ENCODE measurements around the gene PSMB10.
A peak's percentile ranks its signal among the peaks of the same experiment; 100 is the strongest.
"Not testable (repeated sequence)": the region's sequence is repeated elsewhere in the genome, so short reads cannot be mapped to it uniquely, and the experiment has no call there.

Gene PSMB10

DNA sequence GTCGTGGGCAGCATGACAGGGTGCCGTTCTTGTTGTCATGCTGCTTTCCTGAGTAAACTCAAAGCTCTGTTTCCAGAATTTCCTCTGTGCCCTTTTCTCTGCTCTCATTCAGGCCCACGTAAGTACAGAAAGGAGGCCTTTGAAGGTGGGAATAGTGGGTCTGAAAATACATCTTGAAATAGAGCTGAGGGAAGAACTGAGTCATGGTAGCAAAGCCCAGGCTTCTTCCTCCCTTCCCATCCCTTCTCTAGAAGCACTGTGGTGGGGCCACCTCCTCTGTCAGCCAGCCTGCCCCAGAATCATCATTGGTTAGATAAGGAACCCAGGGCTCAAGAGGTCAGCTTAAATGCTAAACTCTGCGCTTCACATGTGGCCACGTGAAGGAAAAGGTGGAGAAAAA, 14.4 kb downstream of the PSMB10 start:
- ChIA-PET CTCF (interaction anchor here (0.5 to 1.5 kb wide), 3 partner anchors 103 to 154 kb away, joined by 3 to 9 read pairs (median 8); no protein-coding TSS in a partner anchor), POLR2A (ENCODE audit: low non-redundant PET) (no interaction called here)
- TF ChIP-seq CTCF (conservative IDR thresholded peaks at IDR 0.05; ENCODE audit: low read depth) = no peak
- H3K27ac ChIP-seq = peak overlapping the region; percentile 31
- DNase-seq (ENCODE audit: low spot score) = no peak

DNA sequence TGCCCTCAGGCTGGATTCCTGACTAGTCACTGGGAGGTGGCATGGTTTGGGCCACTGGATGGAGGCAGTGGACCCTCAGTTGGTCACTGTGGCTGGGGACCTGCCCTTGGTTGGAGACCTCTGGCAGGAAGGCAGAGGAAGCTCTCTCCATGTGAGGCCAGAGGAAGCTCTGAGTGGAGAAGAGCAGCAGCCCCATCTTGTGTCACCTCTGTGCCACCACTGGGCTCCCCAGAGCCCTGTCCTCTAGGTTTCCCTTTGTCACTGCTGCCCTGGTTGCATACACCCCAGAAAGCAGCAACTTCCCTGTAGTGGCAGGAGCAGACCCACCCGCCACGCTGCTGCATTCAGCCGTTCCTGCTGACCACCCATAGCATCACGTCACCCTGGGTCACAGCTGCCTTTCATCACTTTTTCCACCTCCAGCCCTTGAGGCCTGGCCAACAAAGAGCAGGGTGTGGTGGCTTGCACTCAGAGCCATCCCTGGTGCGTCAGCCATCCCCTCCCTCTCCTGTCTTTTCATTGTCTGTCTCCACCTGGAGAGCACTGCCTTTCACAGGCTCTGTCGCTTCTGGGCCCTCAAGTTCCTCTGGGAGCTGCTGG, 16.9 kb downstream of the PSMB10 start:
- no peak for TF ChIP-seq CTCF (conservative IDR thresholded peaks at IDR 0.05; ENCODE audit: low read depth)
- CTCF ChIA-PET = interaction anchor here (0.6 to 0.8 kb wide), 3 partner anchors 36 to 103 kb away, joined by 3 to 4 read pairs (median 4); partner anchors contain the start of gene NRN1L
- 0 out of 2 replicates have a peak overlapping the region, but pooled peaks have one; percentile 6 for H3K27ac ChIP-seq
- DNase-seq (ENCODE audit: low spot score) = no peak
- POLR2A ChIA-PET (ENCODE audit: low non-redundant PET) = no interaction called here

DNA sequence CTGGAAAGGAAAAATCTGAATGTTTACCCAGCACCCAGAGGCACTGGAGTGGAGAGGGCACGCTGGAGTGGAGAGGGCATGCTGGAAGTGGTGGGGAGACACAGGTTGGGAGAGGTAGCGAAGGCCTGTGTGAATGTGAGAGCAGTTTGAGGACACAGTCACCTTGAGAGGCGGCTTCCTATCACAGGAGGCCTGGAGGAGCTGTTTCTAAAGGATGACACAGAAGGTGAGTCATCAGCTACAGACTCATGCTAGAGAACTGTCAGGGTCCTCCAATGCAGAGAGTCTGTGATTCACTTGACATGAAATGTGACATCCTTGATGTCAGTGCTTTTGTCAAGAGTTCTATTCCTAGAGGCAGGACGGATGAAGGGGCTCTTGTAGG, 18.8 kb downstream of the PSMB10 start:
- ChIA-PET POLR2A (ENCODE audit: low non-redundant PET) (no interaction called here), CTCF (interaction anchor here (0.7 to 1.3 kb wide), 2 partner anchors 11 to 101 kb away, joined by 3 read pairs; no protein-coding TSS in a partner anchor)
- TF ChIP-seq CTCF (conservative IDR thresholded peaks at IDR 0.05; ENCODE audit: low read depth) = no peak
- DNase-seq (ENCODE audit: low spot score) = peak; percentile 87
- peak overlapping the region; percentile 79 for H3K27ac ChIP-seq

- ChIA-PET POLR2A (ENCODE audit: low non-redundant PET) (no interaction called here), CTCF (interaction anchor here (0.7 to 1.3 kb wide), 4 partner anchors 11 to 100 kb away, joined by 3 read pairs; no protein-coding TSS in a partner anchor)
- no peak for TF ChIP-seq CTCF (conservative IDR thresholded peaks at IDR 0.05; ENCODE audit: low read depth)
- no peak for DNase-seq (ENCODE audit: low spot score)
- H3K27ac ChIP-seq = peak overlapping the region; percentile 79
These were observed 19.4 kb downstream of the PSMB10 start for GRCh38 chr16:67917140-67917851.

GRCh38 chr16:67915831-67916723, 20.6 kb downstream of the PSMB10 start:
- CTCF ChIA-PET = interaction anchor here (0.7 to 1.0 kb wide), 2 partner anchors 13 to 70 kb away, joined by 3 read pairs; no protein-coding TSS in a partner anchor
- H3K27ac ChIP-seq = peak overlapping the region; percentile 79
- POLR2A ChIA-PET (ENCODE audit: low non-redundant PET) = interaction anchor here (0.6 kb wide), 1 partner anchor 16 kb away, joined by 3 read pairs; no protein-coding TSS in a partner anchor
- no peak for TF ChIP-seq CTCF (conservative IDR thresholded peaks at IDR 0.05; ENCODE audit: low read depth)
- DNase-seq (ENCODE audit: low spot score) = no peak

DNA sequence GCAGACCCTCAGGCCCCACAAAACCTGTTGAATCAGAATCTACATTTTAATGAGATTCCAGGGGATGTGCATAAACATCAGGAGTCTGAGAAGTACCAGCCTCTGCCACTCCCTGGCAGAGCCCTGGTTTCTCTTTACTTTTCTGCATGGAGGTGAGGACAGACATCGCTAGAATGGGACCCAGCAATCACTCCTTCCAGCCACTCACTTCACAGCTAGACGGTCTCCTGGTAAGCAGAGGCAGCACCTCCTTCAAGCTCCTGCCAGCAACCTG, 21.2 kb downstream of the PSMB10 start:
- H3K27ac ChIP-seq = peak overlapping the region; percentile 79
- POLR2A ChIA-PET (ENCODE audit: low non-redundant PET); DNase-seq (ENCODE audit: low spot score); CTCF ChIA-PET: not testable (repeated sequence)
